Measurements from ENCODE around the gene DIPK1A.

GRCh38 chr1:92859400-92860039 lies 101.7 kb downstream of the DIPK1A start:
- no peak for TF ChIP-seq CTCF (IDR thresholded peaks at IDR 0.05)
- no peak for TF ChIP-seq POLR2AphosphoS5 (IDR thresholded peaks at IDR 0.05; ENCODE audit: low read depth, low read length)

Data from Panc1 (cell line).